ENCODE data around the gene GCK.

GCK gene

DNA sequence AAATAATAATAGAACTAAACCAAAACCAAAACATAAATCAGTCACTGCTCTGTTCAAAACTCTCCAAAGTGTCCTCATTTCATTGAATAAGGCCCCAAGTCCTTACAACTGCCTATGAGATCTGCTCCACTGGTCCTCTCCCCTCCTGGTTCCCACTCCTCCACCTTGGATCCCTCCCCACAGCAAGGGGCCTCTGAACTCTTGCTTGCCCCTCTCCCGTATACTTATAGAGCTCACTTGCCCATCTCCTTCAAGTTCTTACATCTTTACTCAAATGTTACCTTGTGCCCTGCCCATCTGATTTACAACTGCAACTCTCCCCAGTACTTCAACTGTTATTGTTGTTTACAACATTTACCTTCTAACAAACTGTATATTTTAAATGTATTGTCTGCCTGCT is 66.7 kb downstream of the GCK start:
- in situ Hi-C loops (cut with MboI; ENCODE audit: low sequenced_read_pairs), result no loop called here

- in situ Hi-C loops (cut with MboI; ENCODE audit: low sequenced_read_pairs), result no loop called here
Measured at GRCh38 chr7:44121761-44122420, 67.3 kb downstream of the GCK start.

DNA sequence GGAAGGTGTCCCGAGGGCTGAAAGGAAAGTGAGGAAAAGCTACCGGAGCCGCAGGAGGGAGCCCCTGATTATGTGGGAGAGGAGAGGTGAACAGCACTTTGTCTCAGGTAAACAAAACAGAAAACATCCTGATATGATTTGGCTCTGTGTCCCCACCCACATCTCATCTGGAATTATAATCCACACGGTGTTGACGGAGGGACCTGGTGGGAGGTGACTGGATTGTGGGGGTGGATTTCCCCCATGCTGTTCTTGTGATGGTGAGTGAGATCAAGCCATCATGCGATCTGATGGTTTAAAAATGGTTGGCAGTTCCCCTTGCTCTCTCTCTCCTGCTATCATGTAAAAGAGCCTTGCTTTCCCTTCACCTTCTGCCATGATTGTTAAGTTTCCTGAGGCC is 68.8 kb downstream of the GCK start:
- in situ Hi-C loops (cut with MboI; ENCODE audit: low sequenced_read_pairs), result no loop called here

DNA sequence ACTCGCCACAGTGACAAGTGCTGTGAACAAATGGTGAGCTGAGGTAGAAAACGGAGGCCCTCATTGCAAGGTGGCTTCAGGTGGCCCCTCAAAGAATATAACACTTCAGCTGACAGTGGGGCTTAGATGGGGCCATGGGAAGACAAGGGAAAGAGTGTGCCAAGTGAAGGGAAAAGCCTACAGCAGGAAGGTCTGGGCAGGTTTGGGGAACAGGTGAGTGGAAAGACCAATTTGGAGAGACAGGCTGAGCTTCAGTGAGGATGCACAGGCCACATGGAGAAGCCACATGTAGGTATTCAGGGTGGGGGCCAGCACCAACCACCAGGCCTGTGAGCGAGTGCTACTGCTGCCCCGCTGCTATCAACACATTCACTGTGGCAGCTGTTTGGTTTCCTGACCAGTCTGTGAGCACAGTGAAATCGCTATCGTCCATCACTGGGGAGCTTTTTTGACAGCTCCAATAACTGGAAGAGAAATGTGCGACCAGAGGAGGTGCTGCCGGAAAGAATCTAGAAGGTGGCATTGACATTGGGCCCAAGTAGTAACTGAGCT is 69.3 kb downstream of the GCK start:
- in situ Hi-C loops (cut with MboI; ENCODE audit: low sequenced_read_pairs), result no loop called here

DNA sequence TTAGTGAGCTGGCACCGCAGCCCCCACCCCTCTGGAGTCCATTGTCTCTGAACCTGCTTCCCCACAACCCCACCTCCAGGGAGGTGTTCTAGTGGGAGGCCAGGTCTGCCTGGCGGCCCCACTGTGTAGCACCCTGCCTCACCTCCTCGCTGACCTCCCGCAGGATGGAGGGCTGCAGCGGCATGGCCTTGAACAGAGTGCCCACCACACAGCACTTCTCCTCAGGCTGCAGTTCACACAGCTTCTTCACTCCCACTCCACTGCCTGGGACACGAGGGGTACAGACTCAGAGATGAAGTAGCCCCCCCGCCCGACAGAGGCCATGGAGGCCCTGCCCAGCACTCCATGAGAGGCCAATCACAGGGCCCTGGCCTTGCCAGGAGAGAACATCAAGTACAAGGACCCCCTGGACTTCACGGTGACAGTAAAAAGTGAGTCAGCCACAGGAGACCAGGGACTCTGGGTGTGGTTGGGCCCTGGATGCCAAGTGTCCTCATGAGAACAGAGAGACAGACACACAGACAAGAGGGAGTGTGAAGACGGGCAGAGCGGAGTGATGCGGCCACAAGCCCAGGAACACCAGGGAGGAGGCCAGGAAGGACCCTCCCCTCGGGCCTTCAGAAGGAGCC is 71.3 kb downstream of the GCK start:
- in situ Hi-C loops (cut with MboI; ENCODE audit: low sequenced_read_pairs), result no loop called here

DNA sequence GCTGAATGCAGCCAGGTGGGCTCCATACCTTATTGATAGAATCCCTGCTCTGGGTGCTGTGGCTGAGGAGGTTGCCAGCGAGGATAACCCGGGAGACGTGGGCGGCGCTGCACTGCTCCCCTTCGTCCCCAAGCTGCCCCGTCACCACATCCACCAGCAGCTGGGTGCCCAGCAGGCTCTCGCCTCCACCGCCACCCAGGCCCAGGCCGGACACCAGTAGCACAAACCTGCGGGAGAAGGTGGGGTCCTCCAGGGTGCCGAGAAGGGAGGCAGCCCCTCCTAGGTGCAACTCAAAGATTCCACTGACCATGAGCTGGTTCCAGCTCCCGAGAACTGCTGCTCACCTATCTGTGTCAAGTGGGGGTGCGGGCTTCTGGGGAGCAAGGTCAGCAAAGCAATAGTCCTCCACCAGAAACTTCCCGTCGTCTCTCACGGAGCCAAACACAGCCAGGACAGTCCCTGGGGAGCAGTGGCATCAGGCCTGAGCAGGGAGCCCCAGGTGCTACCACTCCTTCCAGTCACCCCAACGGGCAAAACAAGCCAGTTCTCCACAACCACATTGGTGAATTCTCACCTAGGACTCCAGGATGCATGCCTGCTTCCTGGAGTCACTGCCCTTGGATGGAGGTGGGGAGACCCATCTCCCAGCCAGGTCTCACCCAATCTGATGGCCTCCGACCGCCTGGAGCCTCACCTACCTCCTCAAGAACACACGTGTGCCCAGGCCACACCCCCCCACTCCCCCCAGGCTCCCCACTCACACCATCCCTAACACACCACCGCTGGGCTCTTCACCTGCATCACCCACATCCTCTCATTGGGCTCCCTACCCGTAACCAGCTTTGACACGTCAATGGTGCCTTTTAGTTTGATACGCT is 72.2 kb downstream of the GCK start:
- in situ Hi-C loops (cut with MboI; ENCODE audit: low sequenced_read_pairs), result no loop called here

DNA sequence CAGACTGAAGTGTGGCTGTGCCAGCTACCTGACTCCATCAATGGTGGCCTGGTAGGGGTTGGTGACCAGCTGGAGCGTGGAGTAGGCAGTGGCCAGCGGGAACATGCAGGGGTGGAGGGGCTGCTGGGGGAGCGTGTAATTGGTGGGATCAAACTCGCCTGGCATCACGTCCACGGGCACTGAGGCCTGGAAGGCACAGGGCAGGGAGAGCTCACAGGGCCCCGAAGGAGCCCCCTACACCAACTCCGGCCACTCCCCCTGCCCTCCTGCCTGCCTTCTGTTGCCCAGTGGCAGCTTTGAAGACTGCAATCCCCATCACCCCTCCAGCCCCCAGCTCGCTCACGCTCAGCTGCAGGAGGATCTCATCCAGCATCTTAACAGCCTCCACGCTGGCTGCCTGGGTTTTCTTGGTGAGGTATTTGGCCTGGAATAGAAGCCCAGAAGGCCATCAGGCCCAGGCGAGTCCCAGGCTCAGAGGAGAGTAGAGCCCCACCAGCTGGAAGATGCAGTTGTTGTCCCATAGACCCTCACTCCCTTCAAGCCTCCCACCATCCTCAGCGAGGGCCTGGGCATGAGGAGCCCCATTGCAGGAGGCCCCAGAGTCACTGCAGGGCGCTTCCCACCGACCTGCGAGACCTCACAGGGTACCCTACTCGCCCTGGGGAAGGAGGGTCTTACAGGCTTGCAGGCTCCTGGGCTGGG is 73.0 kb downstream of the GCK start:
- in situ Hi-C loops (cut with MboI; ENCODE audit: low sequenced_read_pairs), result no loop called here

DNA sequence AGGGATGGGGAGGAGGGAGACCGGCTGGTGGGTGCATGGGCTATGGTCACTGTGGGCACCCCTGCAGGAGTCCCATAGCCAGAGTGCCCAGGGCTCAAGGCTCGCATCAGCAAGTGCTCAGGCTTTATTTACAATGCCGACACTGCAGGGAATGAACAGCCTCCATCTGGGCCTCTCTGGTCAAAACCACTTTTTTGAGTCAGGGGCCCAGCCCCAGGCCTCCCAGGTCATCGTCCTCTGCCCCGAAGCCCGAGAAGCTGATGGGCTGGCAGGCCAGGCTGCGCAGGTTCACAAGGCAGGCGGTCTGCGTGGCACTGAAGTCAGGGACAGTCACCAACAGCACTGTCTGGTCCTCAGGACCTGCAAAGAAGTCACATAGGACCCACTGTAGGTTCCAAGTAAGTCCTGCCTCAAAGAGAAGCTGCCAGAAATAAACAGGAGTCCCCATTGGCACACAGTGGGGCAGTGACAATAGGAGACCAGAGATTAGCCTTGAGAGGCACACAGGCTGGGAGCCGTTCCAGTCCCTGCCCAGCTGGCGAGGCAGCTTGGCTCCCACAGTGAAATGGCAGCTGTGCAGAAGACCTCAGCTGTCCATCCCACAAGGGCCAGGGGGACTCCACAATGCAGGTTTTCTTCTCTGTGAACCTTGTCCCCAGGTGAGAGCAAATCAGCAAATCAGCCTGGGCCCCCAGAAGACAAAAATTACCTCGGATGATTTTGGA is 74.5 kb downstream of the GCK start:
- in situ Hi-C loops (cut with MboI; ENCODE audit: low sequenced_read_pairs), result no loop called here

GRCh38 chr7:44113764-44114354 is 75.4 kb downstream of the GCK start:
- in situ Hi-C loops (cut with MboI; ENCODE audit: low sequenced_read_pairs), result no loop called here

DNA sequence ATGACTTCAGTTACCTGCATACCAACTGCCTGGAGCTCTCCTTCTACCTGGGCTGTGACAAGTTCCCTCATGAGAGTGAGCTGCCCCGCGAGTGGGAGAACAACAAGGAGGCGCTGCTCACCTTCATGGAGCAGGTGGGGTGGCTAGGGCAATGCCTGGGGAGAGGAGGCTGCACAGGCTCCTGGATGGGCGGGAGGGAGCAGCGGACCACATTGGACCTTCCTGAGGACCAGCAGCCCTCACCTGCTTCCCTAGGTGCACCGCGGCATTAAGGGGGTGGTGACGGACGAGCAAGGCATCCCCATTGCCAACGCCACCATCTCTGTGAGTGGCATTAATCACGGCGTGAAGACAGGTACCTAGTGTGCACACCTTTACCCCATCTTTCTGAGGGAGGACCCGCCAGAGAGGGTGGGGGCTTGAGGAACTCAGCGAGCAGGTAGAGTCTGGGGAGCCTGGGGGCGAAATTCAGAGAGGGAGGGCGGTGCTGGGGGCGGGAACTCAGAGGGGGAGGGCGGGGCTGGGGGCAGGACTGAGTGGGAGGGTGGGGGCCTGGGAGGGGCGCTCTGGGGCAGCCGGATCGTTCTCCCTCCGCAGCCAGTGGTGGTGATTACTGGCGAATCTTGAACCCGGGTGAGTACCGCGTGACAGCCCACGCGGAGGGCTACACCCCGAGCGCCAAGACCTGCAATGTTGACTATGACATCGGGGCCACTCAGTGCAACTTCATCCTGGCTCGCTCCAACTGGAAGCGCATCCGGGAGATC is 76.1 kb downstream of the GCK start:
- in situ Hi-C loops (cut with MboI; ENCODE audit: low sequenced_read_pairs), result no loop called here

GRCh38 chr7:44112231-44112996 is 76.8 kb downstream of the GCK start:
- in situ Hi-C loops (cut with MboI; ENCODE audit: low sequenced_read_pairs), result no loop called here

GRCh38 chr7:44111761-44112160 is 77.5 kb downstream of the GCK start:
- in situ Hi-C loops (cut with MboI; ENCODE audit: low sequenced_read_pairs), result no loop called here

- in situ Hi-C loops (cut with MboI; ENCODE audit: low sequenced_read_pairs), result no loop called here
Measured at GRCh38 chr7:44110719-44111635, 78.3 kb downstream of the GCK start.

DNA sequence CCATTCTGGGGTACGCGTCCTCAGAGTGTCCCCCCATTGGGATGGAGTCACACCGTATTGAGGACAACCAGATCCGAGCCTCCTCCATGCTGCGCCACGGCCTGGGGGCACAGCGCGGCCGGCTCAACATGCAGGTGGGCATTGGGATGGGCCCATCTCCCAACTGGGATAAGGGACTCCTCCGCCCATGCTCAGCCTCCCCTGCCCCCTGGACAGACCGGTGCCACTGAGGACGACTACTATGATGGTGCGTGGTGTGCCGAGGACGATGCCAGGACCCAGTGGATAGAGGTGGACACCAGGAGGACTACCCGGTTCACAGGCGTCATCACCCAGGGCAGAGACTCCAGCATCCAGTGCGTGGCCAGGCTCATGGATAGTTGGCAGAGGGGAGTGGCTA is 79.2 kb downstream of the GCK start:
- in situ Hi-C loops (cut with MboI; ENCODE audit: low sequenced_read_pairs), result no loop called here

DNA sequence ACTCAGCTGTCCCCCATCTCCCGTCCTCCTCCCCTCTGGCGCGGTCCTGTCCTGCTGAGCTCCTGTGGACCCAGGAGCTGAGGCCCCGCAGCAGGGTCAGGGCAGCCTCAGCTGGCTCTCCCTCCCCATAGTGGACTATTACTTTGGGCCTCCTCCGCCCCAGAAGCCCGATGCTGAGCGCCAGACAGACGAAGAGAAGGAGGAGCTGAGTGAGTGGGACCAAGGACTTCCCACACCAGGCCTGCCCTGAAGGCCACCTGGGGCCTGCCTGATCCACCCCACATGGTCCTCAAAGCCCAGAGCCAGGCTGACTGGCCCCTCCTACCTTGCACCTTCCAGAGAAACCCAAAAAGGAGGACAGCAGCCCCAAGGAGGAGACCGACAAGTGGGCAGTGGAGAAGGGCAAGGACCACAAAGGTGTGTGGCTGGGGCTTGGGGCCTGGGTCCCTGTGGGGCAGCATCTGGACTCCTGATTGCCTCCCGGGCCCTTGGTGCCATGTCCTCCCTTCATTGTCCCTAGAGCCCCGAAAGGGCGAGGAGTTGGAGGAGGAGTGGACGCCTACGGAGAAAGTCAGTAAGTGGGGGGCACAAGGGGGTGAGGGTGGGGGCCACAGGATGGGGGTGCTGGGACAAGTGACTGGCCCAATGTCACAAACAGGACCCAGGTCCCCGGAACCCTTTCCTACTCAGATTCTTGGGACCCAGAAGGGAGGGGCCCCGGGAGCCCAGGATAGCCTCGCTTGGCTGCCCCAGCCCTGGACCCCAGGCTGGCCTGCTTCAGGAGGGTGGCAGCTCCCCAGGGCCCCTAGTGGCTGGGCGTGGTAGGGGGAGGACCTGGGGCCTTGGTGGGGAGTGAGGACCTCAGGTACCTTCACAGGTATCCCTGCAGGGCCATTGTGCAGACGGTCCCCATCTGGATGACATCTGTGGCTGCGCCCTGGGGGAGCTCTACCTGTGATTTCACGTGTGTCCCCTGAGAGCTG is 80.2 kb downstream of the GCK start:
- in situ Hi-C loops (cut with MboI; ENCODE audit: low sequenced_read_pairs), result no loop called here

All from HL-60/S4 treated with retinoic acid at 250 ng/mL for 4 days and 3 days (cell line).